Liver (tissue), 3 donors: ENCODE results near the gene GPR39.

ENCODE experiments used
- CTCF ChIP-seq: fragments of 150-350 bp; IDR thresholded peaks from 2 replicates; pipeline ENCODE4 v1.5.1; 2017; ENCODE audit warnings: improper control_type of control experiment, low read depth, low read length; ENCODE audit not compliant: missing input control
- EGR1 ChIP-seq, 2 donors: IDR thresholded peaks; 2 replicates each; pipeline ENCODE4 v1.6.1; 2016 to 2018; ENCODE audit warnings: antibody characterized with exemption in 2 of 2, low read depth in 2 of 2
- GABPA ChIP-seq, 2 donors: IDR thresholded peaks in 1 of 2; conservative IDR thresholded peaks in 1 of 2; 2 replicates each; pipeline ENCODE4 v1.6.1; 2016; ENCODE audit warnings: antibody characterized with exemption in 2 of 2, mild to moderate bottlenecking in 1 of 2, moderate library complexity in 1 of 2
- HNF4G ChIP-seq: IDR thresholded peaks from 2 replicates; pipeline ENCODE4 v1.6.1; 2016; ENCODE audit warnings: antibody characterized with exemption
- JUND ChIP-seq, 2 donors: IDR thresholded peaks; 2 replicates each; pipeline ENCODE4 v1.6.1; 2016; ENCODE audit warnings: antibody characterized with exemption in 2 of 2
- MAX ChIP-seq: IDR thresholded peaks from 2 replicates; pipeline ENCODE4 v1.6.1; 2016; ENCODE audit warnings: antibody characterized with exemption
- NR2F2 ChIP-seq: IDR thresholded peaks from 2 replicates; pipeline ENCODE4 v1.6.1; 2016; ENCODE audit warnings: antibody characterized with exemption
- RXRA ChIP-seq, 2 donors: IDR thresholded peaks; 2 replicates each; pipeline ENCODE4 v1.6.1; 2017 to 2018; ENCODE audit warnings: antibody characterized with exemption in 2 of 2, mild to moderate bottlenecking in 1 of 2
- SP1 ChIP-seq: IDR thresholded peaks from 2 replicates; pipeline ENCODE4 v1.6.1; 2018; ENCODE audit warnings: antibody characterized with exemption, mild to moderate bottlenecking
- TAF1 ChIP-seq: conservative IDR thresholded peaks from 2 replicates; pipeline ENCODE4 v1.6.1; 2016; ENCODE audit warnings: antibody characterized with exemption, mild to moderate bottlenecking
- YY1 ChIP-seq: IDR thresholded peaks from 2 replicates; pipeline ENCODE4 v1.6.1; 2016; ENCODE audit warnings: antibody characterized with exemption, mild to moderate bottlenecking
- ZBTB33 ChIP-seq: IDR thresholded peaks from 2 replicates; pipeline ENCODE4 v1.6.1; 2016; ENCODE audit warnings: antibody characterized with exemption
- TF ChIP-seq, protein P1 (sequence below): IDR thresholded peaks from 2 replicates; pipeline ENCODE4 v1.6.1; 2016; ENCODE audit warnings: antibody characterized with exemption, mild to moderate bottlenecking
- TF ChIP-seq, protein P2 (sequence below): IDR thresholded peaks from 2 replicates; pipeline ENCODE4 v1.6.1; 2016; ENCODE audit warnings: antibody characterized with exemption
- donor health status: healthy.
- donor health status: healthy.

DNA sequence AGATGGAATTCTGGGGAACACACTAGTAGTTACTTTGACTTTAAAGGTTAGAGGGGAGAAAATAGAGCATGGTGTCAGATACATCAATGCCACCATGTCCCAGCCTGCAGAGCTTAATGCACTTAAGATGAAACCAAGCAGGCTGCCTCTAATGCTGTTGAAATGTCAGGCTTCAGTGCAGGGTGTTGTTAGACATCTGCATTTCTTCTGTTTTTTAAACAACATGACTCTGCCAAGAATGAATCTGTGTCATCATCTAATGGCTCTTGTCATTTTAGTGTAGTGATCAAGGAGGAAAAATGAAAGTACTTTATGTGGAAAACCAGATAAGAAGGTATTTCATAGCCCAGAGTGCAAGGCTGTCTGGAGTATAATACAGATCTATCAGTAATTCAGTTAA, 223.5 kb downstream of the GPR39 start:
- no peak for TF ChIP-seq HNF4G
- no peak for TF ChIP-seq CTCF
- TF ChIP-seq SP1, result no peak
- TF ChIP-seq, protein P1, sequence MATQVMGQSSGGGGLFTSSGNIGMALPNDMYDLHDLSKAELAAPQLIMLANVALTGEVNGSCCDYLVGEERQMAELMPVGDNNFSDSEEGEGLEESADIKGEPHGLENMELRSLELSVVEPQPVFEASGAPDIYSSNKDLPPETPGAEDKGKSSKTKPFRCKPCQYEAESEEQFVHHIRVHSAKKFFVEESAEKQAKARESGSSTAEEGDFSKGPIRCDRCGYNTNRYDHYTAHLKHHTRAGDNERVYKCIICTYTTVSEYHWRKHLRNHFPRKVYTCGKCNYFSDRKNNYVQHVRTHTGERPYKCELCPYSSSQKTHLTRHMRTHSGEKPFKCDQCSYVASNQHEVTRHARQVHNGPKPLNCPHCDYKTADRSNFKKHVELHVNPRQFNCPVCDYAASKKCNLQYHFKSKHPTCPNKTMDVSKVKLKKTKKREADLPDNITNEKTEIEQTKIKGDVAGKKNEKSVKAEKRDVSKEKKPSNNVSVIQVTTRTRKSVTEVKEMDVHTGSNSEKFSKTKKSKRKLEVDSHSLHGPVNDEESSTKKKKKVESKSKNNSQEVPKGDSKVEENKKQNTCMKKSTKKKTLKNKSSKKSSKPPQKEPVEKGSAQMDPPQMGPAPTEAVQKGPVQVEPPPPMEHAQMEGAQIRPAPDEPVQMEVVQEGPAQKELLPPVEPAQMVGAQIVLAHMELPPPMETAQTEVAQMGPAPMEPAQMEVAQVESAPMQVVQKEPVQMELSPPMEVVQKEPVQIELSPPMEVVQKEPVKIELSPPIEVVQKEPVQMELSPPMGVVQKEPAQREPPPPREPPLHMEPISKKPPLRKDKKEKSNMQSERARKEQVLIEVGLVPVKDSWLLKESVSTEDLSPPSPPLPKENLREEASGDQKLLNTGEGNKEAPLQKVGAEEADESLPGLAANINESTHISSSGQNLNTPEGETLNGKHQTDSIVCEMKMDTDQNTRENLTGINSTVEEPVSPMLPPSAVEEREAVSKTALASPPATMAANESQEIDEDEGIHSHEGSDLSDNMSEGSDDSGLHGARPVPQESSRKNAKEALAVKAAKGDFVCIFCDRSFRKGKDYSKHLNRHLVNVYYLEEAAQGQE, result no peak
- no peak for TF ChIP-seq ZBTB33
- no peak for TF ChIP-seq RXRA (IDR thresholded peaks at IDR 0.05)
- no peak for TF ChIP-seq EGR1 (IDR thresholded peaks at IDR 0.05; ENCODE audit: low read depth in 2 of 2)
- TF ChIP-seq YY1, result no peak
- TF ChIP-seq TAF1, result no peak
- TF ChIP-seq MAX, result no peak
- no peak for TF ChIP-seq GABPA (IDR thresholded peaks at IDR 0.05 in 1 of 2, conservative IDR thresholded peaks at IDR 0.05 in 1 of 2)
- TF ChIP-seq JUND (IDR thresholded peaks at IDR 0.05), result no peak
- TF ChIP-seq, protein P2, sequence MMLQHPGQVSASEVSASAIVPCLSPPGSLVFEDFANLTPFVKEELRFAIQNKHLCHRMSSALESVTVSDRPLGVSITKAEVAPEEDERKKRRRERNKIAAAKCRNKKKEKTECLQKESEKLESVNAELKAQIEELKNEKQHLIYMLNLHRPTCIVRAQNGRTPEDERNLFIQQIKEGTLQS, result no peak
- no peak for TF ChIP-seq NR2F2
